ENCODE results near the gene GDPD5.

Gene GDPD5

GRCh38 chr11:75445315-75445953 is 80.3 kb downstream of the GDPD5 start:
- peak; percentile 78 for DNase-seq (ENCODE audit: low spot score)

- no peak for DNase-seq (ENCODE audit: low spot score)
Measured at GRCh38 chr11:75443043-75443442, 82.7 kb downstream of the GDPD5 start.

- DNase-seq (ENCODE audit: low spot score): no peak
Measured at GRCh38 chr11:75442161-75442885, 83.4 kb downstream of the GDPD5 start.

- no peak for DNase-seq (ENCODE audit: low spot score)
Measured at GRCh38 chr11:75441804-75442132, 84.0 kb downstream of the GDPD5 start.

- DNase-seq (ENCODE audit: low spot score): no peak
Measured at GRCh38 chr11:75440960-75441803, 84.6 kb downstream of the GDPD5 start.

GRCh38 chr11:75439495-75440120 is 86.1 kb downstream of the GDPD5 start:
- no peak for DNase-seq (ENCODE audit: low spot score)

GRCh38 chr11:75439026-75439425 is 86.7 kb downstream of the GDPD5 start:
- DNase-seq (ENCODE audit: low spot score): no peak

GRCh38 chr11:75437966-75438659 is 87.6 kb downstream of the GDPD5 start:
- no peak for DNase-seq (ENCODE audit: low spot score)

- DNase-seq (ENCODE audit: low spot score): no peak
Measured at GRCh38 chr11:75436806-75437205, 88.9 kb downstream of the GDPD5 start.

GRCh38 chr11:75435571-75435925 is 90.2 kb downstream of the GDPD5 start:
- DNase-seq (ENCODE audit: low spot score): no peak

- DNase-seq (ENCODE audit: low spot score): no peak
Measured at GRCh38 chr11:75434886-75435570, 90.7 kb downstream of the GDPD5 start.

GRCh38 chr11:75434051-75434450 is 91.7 kb downstream of the GDPD5 start:
- no peak for DNase-seq (ENCODE audit: low spot score)

- no peak for DNase-seq (ENCODE audit: low spot score)
Measured at GRCh38 chr11:75433443-75433842, 92.3 kb downstream of the GDPD5 start.

- no peak for DNase-seq (ENCODE audit: low spot score)
Measured at GRCh38 chr11:75432911-75433321, 92.8 kb downstream of the GDPD5 start, which contains the start of gene KLHL35. KLHL35 (minus strand) TSS chr11:75433203; CDS start chr11:75430629, 2,574 bp downstream.

- DNase-seq (ENCODE audit: low spot score): peak; percentile 58
Measured at GRCh38 chr11:75431533-75432525, 93.9 kb downstream of the GDPD5 start.

- no peak for DNase-seq (ENCODE audit: low spot score)
Measured at GRCh38 chr11:75430714-75431532, 94.8 kb downstream of the GDPD5 start.

- DNase-seq (ENCODE audit: low spot score): peak; percentile 60
Measured at GRCh38 chr11:75429902-75430713, 95.6 kb downstream of the GDPD5 start.

GRCh38 chr11:75429641-75429901 is 96.2 kb downstream of the GDPD5 start:
- DNase-seq (ENCODE audit: low spot score): no peak
